HG03342 (cell line): ENCODE measurements around the gene NECTIN3.

Source experiments
- ATAC-seq: cut with Tn5 transposase; IDR thresholded peaks from one replicate; pipeline ENCODE4 v1.9.1; 2021; ENCODE audit warnings: mild to moderate bottlenecking, moderate library complexity; ENCODE audit not compliant: unreplicated experiment

The NECTIN3 gene

GRCh38 chr3:111197485-111197884, 125.9 kb downstream of the NECTIN3 start:
- ATAC-seq, result no peak

- no peak for ATAC-seq
Observed at GRCh38 chr3:111200027-111200426, 128.4 kb downstream of the NECTIN3 start.

GRCh38 chr3:111210003-111210711, 138.5 kb downstream of the NECTIN3 start:
- no peak for ATAC-seq

- ATAC-seq, result no peak
Observed at GRCh38 chr3:111210866-111211564, 139.4 kb downstream of the NECTIN3 start.

DNA sequence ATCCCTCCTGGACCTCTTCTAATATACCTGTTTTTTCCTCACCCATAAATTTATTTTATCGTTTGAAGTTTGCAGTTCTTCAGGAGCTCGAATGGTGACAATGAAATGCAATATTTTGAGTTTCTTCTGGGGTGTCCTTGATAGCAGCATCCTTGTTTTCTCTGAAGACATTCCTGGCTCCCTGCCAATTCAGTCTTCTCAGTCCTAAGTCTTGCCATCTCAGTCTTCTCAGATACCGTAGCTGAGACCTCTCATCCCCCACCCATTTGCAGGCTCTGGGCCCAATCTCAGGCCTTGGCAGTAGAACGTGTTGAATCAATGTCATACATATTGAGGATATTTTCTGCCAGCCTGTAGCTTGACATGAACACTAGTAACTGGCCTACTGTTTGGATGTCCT, 140.9 kb downstream of the NECTIN3 start:
- no peak for ATAC-seq

GRCh38 chr3:111215481-111215880, 143.9 kb downstream of the NECTIN3 start:
- ATAC-seq, result no peak

GRCh38 chr3:111218615-111219014, 147.0 kb downstream of the NECTIN3 start:
- ATAC-seq, result no peak

DNA sequence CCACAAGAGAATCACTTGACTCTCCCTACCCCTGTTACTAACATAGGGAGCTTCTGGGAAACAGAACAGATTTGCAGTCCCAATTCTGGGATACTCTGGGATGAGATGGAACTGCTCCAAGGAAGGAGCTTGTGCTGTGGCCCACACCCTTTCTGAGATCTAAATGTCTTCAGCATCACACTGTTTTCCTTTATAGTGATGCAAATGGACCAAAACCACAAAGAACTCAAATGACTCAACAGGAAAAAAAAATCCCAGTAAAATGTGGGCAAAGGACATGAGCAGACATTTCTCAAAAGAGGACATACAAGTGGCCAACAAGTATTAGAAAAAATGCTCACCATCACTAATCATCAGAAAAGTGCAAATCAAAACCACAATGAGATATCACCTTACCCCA, 155.6 kb downstream of the NECTIN3 start:
- no peak for ATAC-seq

DNA sequence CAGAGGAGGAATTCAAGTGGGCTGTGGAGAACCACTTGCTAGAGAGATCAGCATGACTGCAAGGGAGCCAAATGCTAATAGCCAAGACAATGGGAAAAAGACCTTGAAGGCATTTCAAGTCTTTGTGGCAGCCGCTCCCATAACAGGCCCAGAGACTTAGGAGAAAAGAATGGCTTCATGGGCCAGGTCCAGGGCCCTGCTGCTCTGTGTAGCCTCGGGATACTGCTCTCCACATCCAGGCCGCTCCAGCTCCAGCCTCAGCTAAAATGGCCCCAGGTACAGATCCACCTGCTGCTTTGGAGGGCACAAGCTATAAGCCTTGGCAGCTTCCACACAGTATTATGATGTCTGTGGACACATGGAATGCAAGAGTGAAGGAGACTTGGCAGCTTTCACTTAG, 157.7 kb downstream of the NECTIN3 start:
- ATAC-seq, result no peak

- no peak for ATAC-seq
Observed at GRCh38 chr3:111236836-111237713, 165.5 kb downstream of the NECTIN3 start.

- no peak for ATAC-seq
Observed at GRCh38 chr3:111237946-111238345, 166.3 kb downstream of the NECTIN3 start.

GRCh38 chr3:111238885-111239284, 167.3 kb downstream of the NECTIN3 start:
- peak; percentile 99 for ATAC-seq

GRCh38 chr3:111241960-111242359, 170.3 kb downstream of the NECTIN3 start:
- ATAC-seq, result no peak
